Left ventricle myocardium superior (tissue), 1 donor: ENCODE results near the gene GLTPD2. TPM values are rescaled to one million over a fixed set of nuclear protein-coding genes. Genes with fewer than 3 reads are reported as not detected.

ENCODE experiments used
- ATAC-seq: fragments of 200-7000 bp; cut with Tn5 transposase; one replicate; pipeline ENCODE4 v1.9.1; 2020; ENCODE audit warnings: mild to moderate bottlenecking, moderate library complexity
- DNase-seq: peaks from one replicate; pipeline ENCODE4 v3.0.0-alpha.2; 2020
- intact Hi-C: fragments of 100-400 bp; cut with micrococcal nuclease; formaldehyde crosslinking; loops from one replicate; pipeline ENCODE4 v1.11.0; 2022
- long read RNA-seq: library from polyadenylated mRNA; unstranded; transcript quantifications from one replicate; pipeline ENCODE4 v2.0.0, GENCODE V29; 2021
- total RNA-seq: library from RNA; stranded (reverse); fragmentation: NEBNext Ultra II Directional; extraction: Animal tissue kit (Norgen Biotek cat#: 25700); gene quantifications from one replicate; pipeline ENCODE4 v1.2.1, GENCODE V29; 2021
- donor health status: DM: no; HTN: yes; CAD: no; lungs with severe emphysema.

Gene GLTPD2
- total RNA-seq = not detected
- long read RNA-seq = 0 reads

DNA sequence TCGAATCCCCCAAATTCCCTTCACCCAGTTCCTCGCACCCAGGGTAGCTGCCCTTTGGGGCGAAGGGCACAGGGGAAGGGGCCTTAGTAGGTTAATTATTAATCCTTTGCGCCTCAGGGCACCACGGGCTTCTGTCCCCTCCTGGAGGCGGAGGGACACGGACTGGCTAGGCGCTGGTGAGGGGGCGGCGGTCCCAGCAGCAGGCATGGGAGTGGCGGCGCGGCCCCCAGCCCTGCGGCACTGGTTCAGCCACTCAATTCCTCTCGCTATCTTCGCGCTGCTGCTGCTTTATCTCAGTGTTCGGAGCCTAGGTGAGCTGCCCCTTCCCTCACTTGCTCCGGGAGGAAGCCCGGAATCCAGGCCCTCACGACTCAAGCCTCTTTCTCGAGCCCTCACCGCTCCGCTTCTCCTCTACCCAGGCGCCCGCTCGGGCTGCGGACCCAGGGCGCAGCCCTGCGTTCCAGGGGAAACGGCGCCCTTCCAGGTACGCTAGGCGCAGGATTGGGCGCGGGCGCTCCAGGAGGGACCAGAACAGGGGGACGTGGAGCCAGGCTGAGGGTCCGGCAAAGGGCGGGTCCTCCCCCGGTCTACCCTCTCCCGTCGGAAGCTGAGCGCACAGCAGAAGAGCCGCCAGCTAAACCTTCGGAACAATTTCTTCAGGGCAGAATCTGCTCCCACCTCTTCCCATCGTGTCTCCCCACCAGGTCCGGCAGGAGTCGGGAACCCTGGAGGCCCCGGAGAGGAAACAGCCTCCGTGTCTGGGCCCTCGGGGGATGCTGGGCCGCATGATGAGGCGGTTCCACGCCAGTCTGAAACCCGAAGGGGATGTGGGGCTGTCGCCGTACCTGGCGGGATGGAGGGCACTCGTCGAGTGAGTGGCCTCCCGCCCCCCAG is at the start of gene GLTPD2:
GLTPD2 (plus strand) TSS at position 158 of the 894 bp plus-strand sequence; CDS start at position 206, 48 bp downstream.
- DNase-seq = no peak
- intact Hi-C loops = no loop called here
- no peak for ATAC-seq

DNA sequence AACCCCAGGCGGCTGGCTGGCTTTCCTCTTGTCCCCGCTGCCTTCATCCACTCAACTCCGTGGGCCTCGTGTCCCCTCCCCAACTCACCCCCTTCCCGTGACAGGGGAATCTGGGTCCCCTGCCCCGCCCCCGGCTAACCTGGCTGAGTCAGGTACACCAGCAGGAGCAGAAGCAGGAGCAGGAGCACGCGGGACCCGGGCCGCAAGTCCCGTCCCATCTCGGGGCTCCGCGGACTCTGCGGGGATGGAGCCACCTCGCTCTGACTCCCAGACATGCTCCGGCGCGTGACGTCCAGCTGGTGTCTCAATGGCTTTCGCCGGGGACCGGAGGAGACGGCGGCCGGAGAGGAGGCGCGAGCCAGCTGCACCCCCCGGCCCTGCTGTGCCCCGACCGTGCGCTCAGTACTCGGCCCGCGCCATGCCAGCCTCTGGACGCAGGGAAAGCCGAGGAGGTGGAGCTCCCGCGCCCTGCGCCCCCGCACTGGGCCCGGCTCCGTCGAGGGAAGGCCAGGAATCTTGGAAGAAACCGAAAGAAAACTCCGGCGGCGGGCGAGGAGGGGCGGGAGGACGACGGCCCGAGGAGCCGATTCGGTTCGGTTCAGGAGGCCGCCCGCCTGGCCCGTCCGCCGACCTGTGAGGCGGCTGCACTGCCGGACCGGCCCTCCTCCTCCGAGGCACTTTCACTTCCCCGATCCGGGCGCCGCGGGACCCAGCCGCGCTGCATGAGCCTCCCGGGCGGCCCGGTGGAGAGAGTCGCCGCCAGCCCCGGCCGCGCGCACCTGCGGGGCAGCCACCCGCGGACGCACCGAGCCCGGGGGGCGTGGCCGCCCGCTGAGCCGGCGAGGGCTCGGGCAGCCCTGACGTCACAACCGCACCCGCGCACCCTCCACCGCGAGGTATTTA is 49.4 kb upstream of the GLTPD2 start, which contains the start of the genes CXCL16 and ZMYND15:
CXCL16 (minus strand) TSS at position 807 of the 903 bp plus-strand sequence; CDS start at position 218, 589 bp downstream.
ZMYND15 (plus strand) TSS at position 712 of the 903 bp plus-strand sequence. CDS start 716 bp downstream, outside the sequence.
- DNase-seq (peak; percentile 74), ATAC-seq (peak; percentile 81)
- intact Hi-C loops = no loop called here

DNA sequence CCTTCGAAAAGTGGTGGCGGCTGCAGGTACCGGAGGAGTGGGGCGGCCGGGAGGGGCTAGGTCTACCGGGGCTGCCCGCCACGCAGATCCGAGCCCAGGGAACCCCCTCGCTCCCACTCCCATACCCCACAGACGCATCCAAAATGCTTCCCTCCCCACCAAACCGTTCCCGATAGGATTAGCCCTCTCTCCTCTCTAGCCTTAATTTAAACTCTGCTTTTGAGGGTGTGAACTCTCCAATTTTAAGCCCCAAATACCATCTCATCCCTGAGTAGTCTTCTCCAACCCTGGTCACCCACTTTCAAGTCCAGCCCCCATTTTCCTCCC is 48.8 kb upstream of the GLTPD2 start:
- no peak for DNase-seq
- ATAC-seq = no peak
- intact Hi-C loops = no loop called here

DNA sequence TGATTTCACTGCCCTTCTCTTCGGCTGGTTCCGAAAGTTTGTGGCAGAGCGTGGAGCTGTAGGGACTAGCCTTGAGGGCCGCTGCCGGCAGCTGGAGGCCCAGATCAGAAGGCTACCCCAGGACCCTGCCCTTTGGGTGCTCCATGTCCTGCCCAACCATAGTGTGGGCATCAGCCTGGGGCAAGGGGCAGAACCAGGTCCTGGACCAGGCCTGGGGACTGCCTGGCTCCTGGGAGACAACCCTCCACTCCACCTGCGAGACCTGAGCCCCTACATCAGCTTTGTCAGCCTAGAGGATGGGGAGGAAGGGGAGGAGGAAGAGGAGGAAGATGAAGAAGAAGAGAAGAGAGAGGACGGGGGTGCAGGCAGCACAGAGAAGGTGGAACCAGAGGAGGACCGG is 48.2 kb upstream of the GLTPD2 start:
- ATAC-seq (no peak), DNase-seq (no peak)
- intact Hi-C loops = no loop called here

DNA sequence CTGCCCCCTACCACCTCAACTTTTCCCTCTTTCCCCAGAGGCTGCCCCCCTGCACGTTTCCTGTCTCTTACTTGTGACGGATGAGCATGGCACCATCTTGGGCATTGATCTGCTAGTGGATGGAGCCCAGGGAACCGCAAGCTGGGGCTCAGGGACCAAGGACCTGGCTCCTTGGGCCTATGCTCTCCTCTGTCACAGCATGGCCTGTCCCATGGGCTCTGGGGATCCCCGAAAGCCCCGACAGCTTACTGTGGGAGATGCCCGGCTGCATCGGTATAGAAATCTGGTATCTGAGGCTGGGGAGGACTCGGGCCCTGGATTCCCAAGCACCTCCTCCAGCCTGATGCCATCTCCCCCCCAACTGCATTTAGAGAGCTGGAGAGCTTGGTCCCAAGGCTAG is 47.2 kb upstream of the GLTPD2 start:
- DNase-seq (no peak), ATAC-seq (no peak)
- intact Hi-C loops = no loop called here

DNA sequence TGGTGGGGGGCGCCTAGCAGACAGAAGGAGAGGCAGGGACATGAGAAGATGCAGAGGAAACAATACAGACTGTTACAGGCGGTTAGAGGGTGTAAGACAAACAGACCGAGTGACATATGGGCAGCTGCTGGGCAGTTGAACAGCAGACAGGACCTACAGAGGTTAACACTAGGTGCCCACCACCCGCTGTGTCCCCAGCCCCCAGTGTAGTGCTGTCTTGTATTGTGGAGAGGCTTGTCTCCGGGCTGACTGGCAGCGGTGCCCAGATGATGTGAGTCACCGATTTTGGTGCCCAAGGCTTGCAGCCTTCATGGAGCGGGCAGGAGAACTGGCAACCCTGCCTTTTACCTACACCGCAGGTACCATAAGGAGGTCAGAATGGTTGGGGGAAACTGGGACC is 46.6 kb upstream of the GLTPD2 start:
- DNase-seq (no peak), ATAC-seq (no peak)
- intact Hi-C loops = no loop called here

DNA sequence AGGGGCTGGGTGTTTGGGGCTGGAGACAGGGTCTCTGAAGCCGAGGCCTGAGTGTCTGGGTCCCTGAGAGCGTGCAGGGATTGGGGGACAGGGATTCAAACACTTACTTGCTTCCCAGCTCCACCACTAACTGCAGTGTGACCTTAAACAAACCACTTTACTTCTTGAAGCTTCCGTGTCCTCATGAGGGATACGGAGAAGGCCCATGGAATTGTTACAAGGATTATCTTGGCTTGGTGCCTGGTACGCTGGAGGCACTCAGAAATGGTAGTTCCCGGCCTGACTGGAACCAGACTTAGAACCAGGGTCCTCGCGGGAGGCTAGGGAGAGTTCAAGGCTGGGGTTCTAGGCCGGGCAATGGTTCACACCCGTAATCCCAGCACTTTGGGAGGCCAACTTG is 46.1 kb upstream of the GLTPD2 start:
- DNase-seq (no peak), ATAC-seq (no peak)
- intact Hi-C loops = no loop called here

DNA sequence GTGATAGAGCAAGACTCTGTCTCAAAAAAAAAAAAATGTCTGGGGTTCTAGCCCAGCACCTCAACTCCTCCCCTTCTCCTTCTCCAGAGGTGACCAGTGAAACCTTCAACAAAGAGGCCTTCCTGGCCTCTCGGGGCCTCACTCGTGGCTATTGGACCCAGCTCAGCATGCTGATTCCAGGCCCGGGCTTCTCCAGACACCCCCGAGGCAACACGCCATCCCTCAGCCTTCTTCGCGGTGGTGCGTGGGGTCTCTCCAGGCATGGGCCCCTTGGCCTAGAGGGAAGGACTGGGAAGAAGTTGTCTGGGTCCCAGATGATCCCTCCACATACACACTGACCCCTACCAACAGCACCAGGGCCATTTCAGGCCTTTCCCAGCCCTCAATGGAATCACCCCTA is 45.5 kb upstream of the GLTPD2 start:
- ATAC-seq = no peak
- intact Hi-C loops = no loop called here
- no peak for DNase-seq

DNA sequence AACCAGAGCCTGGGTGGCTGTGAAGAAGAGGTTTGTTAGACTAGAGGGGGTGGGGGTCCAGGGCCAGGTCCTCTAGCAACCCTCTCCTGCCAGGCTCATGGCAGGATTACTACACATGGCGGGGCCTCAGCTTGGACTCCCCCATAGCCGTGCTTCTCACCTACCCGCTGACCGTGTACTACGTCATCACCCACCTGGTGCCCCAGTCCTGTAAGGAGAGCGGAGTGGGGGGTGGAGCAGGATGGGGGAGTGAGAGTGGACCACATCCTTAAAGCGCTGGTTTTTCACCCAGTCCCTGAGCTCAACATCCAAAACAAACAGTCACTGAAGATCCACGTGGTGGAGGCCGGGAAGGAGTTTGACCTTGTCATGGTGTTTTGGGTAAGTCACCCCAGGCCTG is 44.9 kb upstream of the GLTPD2 start:
- intact Hi-C loops = no loop called here
- ATAC-seq (no peak), DNase-seq (no peak)

DNA sequence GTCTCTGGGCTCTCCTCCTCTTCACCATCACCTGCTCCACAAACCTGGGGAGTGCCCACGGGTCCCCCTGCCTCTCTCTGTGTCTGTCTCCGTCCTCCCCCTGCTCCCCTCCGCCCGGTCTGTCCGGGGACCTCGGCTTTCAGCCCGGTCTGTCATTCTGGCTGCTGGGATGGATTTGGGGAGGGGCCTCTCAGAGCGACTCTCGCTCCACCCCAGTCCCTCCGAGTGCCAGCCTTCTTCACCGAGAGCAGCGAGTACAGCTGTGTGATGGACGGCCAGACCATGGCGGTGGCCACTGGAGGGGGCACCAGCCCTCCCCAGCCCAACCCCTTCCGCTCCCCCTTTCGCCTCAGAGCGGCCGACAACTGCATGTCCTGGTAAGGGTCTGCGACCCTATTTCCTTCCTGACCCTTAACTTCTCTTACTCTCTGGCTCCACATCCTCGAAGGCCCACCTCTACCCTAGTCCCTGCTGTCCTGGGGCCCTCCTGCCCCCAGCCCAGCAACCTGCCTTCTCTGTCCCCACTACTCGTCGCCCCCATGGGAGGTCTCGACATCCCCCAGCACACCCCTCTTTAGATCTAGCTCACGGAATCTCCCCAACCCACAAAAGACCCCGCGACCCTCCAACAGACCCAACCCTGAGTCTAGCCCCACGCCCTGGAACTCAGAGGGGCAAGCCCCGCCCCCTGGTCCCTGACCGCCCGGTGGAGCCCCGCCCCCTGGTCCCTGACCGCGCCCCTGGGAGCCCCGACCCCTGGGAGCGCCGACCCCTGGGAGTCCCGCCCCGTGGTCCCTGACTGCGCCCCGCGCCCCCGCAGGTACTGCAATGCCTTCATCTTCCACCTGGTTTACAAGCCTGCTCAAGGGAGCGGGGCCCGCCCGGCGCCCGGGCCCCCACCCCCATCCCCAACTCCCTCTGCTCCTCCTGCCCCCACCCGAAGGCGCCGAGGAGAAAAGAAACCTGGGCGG is 43.5 kb upstream of the GLTPD2 start:
- intact Hi-C loops = no loop called here
- no peak for ATAC-seq
- peak; percentile 33 for DNase-seq

DNA sequence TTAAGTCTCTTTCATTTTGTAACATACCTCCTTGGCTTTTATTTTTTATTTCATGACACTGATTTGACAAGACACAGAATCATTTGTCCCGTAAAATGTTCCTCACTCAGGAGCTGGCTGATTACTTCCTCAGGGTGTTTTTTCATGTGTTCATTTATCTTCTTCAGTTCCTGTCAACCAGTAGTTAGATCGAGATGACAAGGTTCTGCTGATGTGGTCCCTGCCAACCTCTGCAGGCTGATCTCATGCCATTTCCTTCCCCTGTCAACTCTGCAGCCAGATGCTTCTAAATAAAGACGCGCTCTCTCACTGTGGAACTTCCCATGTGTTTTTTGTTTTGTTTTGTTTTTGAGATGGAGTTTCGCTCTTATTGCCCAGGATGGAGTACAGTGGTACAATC is 40.9 kb upstream of the GLTPD2 start:
- DNase-seq (no peak), ATAC-seq (peak; percentile 78)
- intact Hi-C loops = no loop called here

DNA sequence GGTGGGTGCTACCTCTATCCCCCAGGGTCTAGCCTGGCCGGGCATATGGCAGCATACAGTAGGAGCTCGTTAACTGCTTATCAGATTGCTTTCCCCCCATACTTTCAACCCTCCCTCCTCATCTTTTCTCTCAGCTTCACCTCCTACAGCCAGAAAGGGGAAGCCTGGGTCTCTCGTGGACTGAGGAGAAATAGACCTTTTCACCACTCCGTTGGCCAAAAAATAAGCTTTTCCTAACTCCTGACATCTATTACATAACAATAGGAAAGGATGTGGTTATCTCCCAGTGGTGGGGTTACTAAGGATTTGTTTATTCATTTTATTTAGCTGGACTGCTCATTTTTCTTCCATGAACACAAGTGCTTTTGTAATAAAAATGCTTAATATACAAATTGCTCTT is 40.1 kb upstream of the GLTPD2 start:
- no peak for ATAC-seq
- no peak for DNase-seq
- intact Hi-C loops = no loop called here

DNA sequence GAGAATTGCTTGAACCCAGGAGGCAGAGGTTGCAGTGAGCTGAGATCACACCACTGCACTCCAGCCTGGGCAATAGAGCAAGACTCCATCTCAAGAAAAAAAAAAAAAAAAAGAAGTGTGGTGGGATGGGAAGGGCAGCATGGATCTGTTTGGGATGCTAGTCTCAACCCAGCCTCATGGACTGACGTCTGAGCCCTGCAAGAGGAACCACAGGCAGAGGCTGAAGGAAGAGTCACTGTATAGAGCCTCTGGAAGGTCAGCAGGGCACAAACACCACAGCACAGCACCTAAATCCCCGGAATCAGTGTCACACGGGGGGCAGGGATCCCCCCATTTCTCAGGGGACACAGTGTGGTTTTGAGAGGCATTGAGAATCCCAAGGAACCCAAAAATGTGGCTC is 38.2 kb upstream of the GLTPD2 start:
- no peak for ATAC-seq
- no peak for DNase-seq
- intact Hi-C loops = no loop called here

DNA sequence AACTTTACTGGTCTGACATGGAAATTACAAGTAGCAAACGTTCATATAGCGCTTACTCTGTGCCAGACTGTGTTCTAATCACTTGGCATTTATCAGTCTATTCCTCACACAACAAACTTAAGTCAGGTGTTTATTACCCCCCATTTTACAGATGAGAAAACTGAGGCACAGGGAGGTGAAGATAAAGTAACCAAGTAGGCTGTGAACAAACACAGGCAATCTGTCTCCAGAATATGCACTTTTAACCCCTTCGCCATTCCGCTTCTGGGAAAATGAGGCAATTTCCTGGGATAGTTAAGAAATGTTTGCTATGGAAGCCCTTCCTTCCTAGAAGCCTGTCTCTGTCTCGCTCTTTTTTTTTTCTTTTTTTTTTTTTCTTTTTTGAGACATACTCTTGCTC is 36.8 kb upstream of the GLTPD2 start:
- DNase-seq (no peak), ATAC-seq (no peak)
- intact Hi-C loops = no loop called here

DNA sequence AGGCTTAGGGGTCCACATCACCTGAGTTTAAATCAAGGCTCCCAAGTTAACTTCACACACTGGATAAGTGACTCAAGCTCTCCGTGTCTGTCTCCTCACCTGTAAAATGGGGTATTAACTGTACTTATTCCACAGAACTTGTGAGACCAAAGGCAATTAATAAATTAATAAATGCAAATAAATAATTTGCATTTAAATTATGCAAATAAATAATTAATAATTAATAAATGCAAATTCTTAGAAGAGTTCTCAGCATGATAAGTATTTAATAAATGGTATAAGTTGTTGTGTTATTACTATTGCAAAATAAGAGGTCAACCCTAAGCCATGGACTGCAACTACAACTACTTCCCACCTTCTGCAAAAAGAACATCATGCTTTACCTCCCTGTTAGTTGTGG is 35.4 kb upstream of the GLTPD2 start:
- DNase-seq (no peak), ATAC-seq (no peak)
- intact Hi-C loops = no loop called here

DNA sequence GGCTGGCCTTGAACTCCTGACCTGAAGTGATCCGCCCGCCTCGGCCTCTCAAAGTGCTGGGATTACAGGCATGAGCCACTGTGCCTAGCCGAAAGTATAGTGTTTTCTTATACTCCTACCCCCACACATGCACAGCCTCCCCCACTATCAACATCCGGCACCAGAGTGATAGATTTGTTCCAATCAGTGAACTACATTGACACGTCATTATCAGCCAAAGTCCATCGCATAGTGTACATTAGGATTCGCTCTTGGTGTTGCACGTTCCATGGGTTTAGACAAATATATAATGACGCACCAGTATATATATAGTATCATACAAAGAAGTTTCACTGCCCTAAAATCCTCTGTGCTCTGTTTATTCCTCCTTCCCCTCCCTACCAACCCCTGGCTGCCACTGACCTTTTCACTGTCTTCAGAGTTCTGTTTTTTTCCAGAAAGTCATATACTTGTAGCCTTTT is 29.0 kb upstream of the GLTPD2 start:
- peak; percentile 23 for ATAC-seq
- intact Hi-C loops = no loop called here
- no peak for DNase-seq

DNA sequence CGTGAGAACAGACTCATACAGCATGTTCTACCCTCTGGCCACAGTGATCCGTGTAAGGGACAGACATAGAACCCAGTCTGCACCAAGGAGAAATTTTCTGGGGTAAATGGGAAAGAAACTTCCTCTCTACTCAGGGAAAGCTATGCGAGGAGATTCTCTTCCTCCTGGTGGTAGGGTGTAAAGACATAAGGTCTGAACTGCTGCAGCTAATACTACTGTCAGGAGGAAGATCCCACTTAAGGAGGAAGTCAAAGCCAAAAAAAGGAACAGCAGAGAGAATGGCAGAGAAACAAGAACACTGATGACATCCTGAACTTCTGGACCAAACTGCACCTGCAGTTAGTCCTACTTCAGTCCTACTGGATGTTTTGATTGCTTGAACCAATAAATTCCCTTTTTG is 24.2 kb upstream of the GLTPD2 start:
- ATAC-seq (peak; percentile 71), DNase-seq (no peak)
- intact Hi-C loops = no loop called here

DNA sequence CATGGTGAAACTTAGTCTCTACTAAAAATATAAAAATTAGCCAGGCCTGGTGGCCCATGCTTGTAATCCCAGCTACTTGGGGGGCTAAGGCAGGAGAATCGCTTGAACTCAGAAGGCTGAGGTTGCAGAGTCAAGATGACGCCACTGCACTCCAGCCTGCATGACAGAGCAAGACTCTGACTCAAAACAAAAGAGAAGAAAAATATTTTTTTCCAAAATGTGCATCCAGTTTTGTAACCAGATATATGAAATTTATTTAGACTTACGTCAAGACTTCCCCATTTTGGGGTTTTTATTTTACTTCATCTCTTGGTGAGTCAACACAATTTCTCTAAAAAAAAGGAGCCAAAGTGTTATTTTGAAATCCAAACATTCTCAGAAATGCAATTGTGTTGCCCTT is 22.6 kb upstream of the GLTPD2 start:
- no peak for DNase-seq
- intact Hi-C loops = no loop called here
- peak; percentile 35 for ATAC-seq

DNA sequence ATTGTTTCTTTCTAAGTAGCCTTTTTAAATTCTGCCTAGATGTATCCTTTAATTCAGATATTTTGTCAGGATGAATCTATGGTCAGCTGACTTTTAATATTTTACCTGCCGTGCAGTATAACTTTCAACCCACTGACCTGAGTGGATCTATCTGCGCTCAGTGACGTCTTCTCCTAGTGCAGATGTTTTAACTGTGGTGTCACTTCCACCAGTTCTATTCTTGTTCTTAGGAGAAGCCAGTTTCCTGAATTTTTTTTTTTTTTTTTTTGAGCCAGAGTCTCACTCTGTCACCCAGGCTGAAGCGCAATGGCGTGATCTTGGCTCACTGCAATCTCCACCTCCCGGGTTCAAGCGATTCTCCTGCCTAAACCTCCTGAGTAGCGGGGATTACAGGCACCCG is 22.0 kb upstream of the GLTPD2 start:
- intact Hi-C loops = no loop called here
- DNase-seq (no peak), ATAC-seq (peak; percentile 47)
